ENCODE results near the gene MUS81.

MUS81 gene

DNA sequence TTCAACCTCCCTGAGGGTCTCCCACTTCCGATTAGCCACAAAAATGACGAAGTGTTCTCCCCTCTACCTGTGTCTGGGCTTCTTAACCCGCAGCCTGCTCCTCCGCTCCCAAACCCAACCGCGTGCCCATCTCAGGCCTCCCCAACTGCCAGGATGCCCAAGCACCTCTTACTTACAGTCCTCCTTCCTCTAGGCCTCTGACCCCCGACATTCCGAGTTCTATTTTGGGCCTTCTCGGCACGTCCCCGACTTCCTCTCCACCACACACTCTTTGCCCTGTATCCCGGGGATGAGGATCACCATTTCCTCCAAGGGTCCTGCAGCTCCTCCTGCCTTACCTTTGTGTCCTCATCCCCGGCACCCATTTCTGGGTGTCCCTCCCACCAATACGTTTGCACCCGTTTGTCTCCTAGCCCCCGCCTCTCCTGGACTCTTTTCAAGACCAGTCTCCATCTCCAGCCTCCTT, 388 bp upstream of the MUS81 start:
- DNase-seq (ENCODE audit: low read depth, low spot score) = no peak

DNA sequence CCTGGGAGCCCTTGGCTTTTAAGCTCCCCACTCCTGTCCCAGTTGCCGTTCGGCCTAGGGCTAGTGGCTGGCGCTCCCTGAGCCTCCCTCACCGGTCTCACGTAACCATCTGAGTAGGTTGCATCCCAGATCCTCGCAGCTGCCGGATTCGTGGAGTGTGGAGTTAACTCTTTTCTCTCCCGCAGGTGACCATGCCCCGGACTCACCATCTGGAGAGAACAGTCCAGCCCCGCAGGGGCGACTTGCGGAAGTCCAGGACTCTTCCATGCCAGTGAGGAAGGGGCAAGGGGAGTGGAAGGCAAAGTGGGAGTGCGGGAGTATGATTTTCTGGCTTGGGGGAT, 902 bp downstream of the MUS81 start:
- DNase-seq (ENCODE audit: low read depth, low spot score) = no peak

DNA sequence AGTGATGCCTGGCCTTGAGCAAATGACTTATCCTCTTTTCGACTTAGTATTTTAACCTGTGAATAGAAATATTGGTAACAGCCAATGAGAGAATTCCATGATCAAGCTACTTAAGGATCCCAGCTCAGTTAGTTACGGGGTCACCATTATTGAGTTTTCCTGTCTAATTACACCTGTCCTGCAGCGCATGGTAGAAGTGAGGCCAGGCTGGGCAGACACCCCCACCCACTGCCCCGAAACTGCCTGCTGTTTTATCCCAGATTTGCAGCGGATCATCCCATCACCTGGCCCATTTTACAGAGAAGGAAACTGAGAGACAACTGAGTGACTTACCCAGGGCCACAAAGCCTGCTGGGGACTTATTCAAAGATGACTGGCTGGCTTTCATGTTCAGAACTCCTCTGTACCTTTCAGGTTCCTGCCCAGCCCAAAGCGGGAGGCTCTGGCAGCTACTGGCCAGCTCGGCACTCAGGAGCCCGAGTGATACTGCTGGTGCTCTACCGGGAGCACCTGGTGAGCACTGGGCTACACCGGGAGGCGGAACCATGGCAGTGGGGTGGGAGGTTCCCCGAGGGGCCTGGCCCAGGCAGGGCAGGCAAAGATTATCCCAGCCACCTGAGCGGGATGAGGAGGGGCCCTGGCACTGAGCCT, 1.4 kb downstream of the MUS81 start:
- no peak for DNase-seq (ENCODE audit: low read depth, low spot score)

- no peak for DNase-seq (ENCODE audit: low read depth, low spot score)
Measured at GRCh38 chr11:65862191-65862735, 2.0 kb downstream of the MUS81 start.

DNA sequence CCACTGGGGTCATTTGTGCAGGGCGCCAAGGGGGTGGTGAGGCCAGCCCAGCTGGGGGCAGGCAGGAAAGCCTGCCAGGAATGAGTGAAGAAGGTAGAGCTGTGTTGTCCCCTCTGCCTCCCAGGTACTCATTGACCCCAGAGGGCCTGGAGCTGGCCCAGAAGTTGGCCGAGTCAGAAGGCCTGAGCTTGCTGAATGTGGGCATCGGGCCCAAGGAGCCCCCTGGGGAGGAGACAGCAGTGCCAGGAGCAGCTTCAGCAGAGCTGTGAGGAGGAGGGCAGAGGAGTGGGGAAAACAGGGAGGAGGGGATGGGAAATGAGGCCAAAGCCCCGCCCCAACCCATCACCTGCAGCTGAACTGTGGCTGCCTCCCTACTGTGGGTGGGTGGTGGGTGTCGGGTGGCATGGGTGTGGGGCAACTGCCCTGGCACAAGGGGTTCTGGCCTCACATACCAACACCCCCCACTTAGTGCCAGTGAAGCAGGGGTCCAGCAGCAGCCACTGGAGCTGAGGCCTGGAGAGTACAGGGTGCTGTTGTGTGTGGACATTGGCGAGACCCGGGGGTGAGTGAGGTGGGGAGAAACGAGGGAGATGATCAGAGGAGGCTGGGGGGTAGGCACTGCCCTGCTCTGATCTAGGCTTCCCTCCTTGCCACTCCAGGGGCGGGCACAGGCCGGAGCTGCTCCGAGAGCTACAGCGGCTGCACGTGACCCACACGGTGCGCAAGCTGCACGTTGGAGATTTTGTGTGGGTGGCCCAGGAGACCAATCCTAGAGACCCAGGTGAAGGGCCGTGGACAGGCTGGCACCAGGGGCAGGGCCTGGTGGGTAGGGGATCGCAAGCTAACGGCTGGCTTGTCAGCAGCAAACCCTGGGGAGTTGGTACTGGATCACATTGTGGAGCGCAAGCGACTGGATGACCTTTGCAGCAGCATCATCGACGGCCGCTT, 3.0 kb downstream of the MUS81 start:
- DNase-seq (ENCODE audit: low read depth, low spot score) = no peak

DNA sequence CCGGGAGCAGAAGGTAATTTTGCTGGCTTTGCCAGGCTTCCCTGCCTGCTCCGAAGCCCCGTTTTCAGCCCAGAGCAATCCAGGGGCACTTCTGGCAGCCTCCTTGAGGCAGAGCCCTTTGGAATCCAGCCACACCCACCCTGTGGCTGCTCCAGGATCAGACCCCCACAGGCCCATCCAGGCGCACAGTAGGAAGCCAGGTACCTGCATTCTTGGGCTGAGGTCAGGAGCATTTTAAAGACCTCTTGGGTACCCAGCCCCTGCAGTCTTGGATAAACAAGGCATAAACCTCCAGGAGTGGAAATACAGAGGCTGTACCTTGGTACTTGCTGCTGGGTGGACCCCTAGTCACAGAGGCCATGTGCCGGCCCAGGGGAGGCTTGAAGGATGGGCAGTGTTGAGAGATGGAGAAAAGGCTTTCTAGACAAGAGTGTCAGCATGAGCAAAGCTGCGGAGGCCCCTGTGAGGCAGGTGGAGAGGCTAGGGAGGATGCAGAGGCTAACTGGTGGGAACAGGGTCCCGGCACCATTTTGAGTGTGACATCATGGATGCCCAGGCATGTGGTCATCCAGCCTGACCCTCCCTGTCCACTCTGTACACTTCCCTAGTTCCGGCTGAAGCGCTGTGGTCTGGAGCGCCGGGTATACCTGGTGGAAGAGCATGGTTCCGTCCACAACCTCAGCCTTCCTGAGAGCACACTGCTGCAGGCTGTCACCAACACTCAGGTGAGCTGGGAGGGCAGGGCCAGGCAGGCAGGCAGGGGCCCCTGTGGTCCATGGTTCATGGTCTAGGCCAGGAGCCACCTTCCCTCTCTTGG, 3.9 kb downstream of the MUS81 start:
- DNase-seq (ENCODE audit: low read depth, low spot score) = no peak

GRCh38 chr11:65864706-65865471, 4.7 kb downstream of the MUS81 start:
- no peak for DNase-seq (ENCODE audit: low read depth, low spot score)

GRCh38 chr11:65865550-65866172, 5.4 kb downstream of the MUS81 start:
- no peak for DNase-seq (ENCODE audit: low read depth, low spot score)

DNA sequence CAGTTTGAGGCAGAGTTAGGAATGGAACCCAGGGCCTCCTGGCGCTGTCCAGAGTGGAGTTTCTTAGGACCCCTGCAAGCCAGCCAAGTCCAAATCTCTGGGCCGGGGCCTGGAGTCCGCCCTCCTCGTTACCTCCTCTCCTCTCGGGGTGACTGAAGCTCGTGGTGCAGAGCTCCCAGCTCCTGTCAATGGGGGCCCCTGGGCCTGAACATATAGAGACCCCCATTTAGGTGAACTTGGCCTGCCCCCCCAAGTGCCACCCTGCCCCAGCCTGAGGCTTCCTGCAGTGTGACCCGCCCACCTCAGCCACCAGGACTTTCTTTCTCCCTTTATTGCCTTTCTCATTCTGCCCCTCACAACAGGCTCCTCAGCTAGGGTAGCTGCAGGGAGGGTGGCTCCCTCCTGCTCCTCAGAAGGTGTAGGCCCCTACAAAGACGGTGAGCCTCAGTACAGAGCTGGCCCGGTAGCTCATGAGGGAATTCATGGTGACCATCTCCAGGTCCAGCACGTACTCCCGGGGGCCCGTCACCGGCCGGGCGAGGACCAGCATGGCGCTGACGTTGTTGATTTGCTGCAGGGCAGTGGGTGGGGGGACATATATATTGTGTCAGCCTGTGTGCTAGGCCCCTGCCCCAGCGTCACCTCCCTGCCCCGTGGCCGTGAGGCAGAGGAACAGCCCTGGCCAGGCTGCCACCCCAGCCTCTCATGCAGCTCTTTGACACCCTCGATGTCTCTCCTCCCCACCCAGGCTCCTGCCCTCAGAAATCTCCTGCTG, 6.5 kb downstream of the MUS81 start:
- DNase-seq (ENCODE audit: low read depth, low spot score) = no peak

GRCh38 chr11:65867284-65868071, 7.2 kb downstream of the MUS81 start:
- DNase-seq (ENCODE audit: low read depth, low spot score) = no peak

GRCh38 chr11:65868076-65868667, 7.9 kb downstream of the MUS81 start:
- no peak for DNase-seq (ENCODE audit: low read depth, low spot score)

GRCh38 chr11:65868907-65869306, 8.7 kb downstream of the MUS81 start:
- no peak for DNase-seq (ENCODE audit: low read depth, low spot score)

GRCh38 chr11:65869643-65870306, 9.5 kb downstream of the MUS81 start:
- no peak for DNase-seq (ENCODE audit: low read depth, low spot score)

GRCh38 chr11:65870307-65870658, 10.1 kb downstream of the MUS81 start:
- DNase-seq (ENCODE audit: low read depth, low spot score) = no peak

DNA sequence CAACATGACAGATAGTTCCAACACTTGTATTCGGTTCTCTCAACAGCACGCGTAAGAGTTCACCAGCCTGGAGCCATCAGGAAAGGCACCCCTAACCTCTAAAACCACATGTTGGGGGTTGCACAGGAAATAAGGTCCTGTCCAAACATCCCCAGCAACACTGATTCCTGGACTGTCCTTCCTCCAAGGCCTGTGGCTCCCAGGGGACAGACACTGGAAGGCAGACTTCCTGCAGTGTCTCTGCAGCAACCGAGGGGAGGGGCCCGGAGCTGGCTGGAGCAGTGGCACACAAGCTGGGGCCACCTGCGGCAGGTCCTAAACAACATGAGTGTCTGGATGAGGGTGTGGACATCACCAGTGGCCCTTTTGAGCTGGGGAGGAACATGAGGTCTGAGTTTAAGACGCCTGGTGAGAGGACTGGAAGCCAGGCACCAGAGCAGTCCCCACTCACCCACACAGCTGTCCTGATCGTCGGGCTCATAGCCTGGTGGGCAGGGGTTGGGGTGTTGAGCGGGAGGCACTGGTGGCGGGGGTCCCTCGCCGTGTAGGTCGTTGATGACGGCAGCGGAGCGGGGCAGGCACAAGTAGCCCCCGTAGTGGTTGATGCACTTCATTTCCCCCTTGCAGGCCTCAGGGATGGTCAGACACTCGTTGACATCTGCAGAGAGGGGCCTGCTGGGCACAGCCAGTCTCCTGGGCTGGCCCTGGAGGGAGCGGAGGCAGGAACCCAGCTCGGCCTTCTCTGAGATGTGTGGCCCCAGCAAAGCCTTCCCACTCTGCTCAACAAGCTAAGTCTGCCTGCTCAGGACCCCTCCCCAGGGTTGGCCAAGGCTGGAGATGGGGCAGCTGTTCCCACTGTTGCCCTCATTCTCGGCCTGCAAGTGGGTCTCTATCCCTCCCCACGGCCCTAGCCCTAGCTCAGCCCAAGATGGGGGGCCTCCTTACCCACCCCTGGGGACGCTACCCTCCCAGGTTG, 10.8 kb downstream of the MUS81 start:
- DNase-seq (ENCODE audit: low read depth, low spot score) = no peak

- DNase-seq (ENCODE audit: low read depth, low spot score) = no peak
Measured at GRCh38 chr11:65871811-65872548, 11.7 kb downstream of the MUS81 start.
